Limb (tissue), 2 donors: ENCODE results near the gene ZSWIM2.
"Not testable (repeated sequence)": the region's sequence is repeated elsewhere in the genome, so short reads cannot be mapped to it uniquely, and the experiment has no call there.

Experiments
- DNase-seq, 2 donors: peaks; one replicate each; pipeline ENCODE4 v3.0.0-alpha.2; 2016; ENCODE audit errors: extremely low spot score in 2 of 2

The ZSWIM2 gene

DNA sequence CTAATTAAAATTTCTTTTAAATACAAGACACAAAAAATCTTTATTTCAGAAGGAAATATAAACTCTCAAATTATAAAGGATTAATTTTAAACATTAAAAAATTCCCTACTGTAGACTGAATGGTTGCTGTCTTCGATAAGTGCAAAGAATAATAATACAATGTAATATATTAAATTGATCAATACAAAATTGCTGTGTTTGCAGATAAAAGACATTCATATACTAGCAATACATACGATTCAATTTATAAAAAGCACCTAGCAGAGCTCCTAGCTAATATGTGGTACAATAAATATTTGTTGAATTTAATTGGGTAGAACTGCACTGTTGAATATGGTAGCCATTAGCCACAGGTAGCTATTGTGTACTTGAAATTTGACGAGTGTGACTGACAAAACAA, 6.6 kb downstream of the ZSWIM2 start:
- no peak for DNase-seq

DNA sequence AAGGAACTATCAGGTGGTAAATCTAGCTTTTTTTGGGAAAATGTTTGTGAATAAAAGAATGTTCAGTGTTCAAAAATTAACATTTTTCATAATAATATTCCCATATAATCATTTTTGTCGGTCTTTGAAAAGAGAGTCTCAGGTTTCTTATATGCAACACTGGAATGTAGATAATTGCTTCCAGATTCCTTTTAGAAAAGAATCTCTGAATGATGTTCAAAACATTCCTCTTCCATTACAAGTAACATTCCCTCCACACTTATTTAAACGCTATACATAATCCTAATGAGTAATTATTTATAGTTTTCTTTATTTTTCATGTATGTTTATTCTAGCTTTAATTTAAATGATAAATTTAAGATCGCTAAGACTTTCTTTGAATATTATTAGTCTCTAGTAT, 7.0 kb downstream of the ZSWIM2 start:
- DNase-seq, result peak in 1 of 2 donors; percentile 19

DNA sequence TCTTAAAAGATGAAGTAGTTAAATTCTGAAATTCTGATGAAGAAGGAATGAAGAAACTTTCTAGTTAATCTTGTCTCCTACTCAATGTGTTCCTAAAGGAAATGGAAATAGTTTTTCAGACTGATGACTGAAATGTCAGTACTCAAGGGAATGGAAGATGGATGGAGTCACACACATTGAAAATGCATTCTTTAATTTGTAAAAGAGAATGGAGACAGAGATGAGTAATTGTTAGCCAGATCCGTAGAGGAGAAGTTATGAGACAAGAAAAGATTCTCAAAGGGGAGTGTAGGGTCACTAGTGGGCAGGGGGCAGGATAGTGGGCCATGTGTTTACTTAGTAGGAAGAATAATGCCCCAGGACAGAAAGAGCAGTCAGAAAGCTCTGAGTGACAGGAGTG, 13.3 kb downstream of the ZSWIM2 start:
- no peak for DNase-seq

DNA sequence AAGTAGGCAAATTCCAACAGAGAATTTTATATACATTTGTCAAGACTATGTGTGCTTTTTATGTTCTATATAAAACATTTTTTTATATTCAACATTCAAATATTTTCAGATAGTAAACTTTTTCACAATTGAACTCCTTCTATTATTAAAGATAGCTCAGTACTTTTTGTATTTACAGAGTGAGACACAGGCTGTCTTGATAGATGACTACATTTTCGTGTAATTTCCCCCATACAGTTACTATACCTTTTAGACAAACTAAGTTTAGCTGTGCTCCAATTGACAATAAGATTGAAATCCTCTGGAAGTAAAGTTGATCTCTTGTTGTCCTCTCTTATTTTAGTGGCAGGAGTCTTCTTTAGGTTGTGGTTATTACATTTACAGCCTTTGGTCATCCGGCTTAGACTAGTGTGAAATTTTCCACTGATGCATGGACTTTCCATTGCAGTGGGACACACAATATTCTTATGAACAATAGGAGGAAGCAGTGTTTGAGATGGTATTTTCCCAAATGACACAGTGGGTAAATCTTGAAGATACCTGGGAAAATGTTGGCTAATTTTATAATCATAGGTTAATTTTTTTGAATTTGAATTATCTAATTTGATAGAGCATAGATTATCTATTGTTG, 21.0 kb downstream of the ZSWIM2 start:
- DNase-seq, result no peak

DNA sequence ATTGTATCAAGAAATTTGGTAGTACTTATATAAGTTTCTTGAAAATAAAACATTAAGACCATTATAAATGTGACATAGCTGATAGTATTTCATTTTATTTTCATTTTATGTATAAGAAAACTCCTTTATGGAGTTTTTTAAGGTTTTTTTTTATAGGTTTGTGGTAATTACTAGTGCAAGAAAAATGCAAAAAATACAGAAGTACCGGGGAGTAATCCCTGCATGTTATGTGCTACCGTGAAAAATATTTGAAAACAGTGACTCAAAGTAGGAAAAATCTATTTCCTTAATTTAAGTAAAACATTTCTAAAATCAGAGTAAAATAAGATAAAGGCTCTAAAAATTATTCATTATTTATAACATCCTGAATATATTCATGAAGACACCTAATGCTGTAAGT, 21.6 kb downstream of the ZSWIM2 start:
- no peak for DNase-seq

DNA sequence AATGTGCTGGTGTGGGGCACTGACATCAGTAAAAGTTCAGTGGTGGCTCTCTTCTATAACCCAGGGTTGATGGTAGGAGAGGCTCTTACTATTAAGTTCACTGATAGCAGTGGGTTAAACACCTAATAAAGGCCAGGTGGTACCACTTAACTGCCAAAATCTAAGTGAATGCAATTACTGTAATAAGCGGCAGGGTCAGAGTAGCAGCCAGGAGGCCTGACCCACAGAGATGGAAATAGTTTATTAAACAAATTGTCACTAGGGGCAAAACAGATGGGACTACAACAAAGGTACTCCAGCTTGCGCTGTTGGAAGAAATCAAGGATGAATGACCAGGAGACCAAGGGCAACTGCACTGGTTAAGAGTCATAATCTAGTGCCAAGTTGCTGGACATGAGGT, 26.6 kb downstream of the ZSWIM2 start:
- DNase-seq, result no peak

DNA sequence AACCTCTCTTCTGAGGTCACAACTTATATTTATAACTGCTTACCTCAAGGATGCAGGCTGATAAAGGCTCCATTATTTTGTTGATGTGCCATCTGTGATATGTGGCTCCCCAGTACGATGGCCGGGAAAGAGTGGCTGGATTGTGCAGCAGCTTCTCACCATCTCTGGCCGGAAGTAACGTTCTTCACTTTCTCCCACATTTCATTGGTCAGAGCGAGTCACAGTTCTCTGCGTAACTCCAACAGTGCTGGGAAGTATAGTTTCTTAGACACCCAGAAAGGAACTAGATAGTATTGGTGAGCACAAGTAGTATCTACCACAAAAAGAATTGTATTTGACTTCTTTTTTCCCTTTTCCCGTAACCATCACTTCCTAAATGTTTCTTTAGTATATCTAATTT, 28.7 kb downstream of the ZSWIM2 start:
- no peak for DNase-seq

DNA sequence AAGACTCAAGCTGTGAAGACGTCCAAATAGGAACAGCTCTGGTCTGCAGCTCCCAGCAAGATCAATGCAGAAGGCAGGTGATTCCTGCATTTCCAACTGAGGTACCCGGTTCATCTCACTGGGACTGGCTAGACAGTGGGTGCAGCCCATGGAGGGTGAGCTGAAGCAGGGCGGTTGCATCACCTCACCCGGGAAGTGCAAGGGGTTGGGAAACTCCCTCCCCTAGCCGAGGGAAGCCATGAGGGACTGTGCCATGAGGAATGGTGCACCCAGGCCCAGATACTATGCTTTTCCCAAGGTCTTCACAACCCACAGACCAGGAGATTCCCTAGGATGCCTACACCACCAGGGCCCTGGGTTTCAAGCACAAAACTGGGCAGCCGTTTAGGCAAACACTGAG, 37.2 kb downstream of the ZSWIM2 start:
- not testable (repeated sequence) for DNase-seq

DNA sequence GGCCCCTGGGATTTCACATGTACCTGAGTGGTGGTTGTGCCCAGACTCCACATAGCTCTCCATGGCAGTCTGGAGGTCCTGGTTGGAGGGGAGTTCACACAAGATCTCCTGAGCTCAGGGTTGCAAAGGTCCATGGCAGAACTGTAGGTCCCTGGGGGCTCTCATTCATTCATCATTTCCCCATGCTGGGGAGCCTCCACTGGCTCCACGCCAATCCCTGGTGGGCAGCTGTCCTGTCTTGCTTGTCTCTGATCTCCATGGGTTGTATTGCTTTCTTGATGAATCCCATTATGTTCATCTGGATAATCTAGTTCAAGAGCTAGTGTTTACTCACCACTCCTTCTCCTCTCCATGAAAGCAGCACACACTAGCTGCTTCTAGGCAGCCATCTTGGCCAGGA, 42.4 kb downstream of the ZSWIM2 start:
- no peak for DNase-seq

DNA sequence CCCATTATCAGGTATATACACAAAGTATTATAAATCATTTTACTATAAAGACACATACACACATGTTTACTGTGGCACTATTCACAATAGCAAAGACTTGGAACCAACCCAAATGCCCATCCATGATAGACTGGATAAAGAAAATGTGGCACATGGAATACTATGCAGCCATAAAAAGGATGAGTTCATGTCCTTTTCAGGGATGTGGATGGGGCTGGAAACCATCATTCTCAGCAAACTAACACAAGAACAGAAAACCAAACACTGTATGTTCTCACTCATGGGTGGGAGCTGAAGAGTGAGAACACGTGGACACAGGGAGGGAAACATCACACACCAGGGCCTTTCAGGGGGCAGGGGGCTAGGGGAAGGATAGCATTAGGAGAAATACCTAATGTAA, 50.4 kb downstream of the ZSWIM2 start:
- DNase-seq, result not testable (repeated sequence)

DNA sequence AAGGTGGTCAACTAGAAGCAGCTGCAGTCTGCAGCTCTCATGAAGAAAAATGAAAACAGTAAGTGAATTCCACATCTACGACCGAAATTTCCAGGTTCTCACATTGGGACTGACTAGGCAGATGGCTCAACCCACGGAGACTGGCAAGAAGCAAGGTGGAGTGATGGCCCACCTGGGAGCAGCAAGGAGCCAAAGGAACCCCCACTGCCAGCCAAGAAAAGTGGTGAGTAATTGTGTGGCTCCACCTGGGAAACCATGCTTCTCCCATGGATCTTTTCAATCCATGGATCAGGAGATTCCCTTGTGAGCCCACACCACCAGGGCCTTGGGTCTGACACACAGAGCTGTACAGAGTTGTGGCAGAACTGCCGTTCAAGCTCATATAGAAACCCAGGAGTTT, 64.0 kb downstream of the ZSWIM2 start:
- no peak for DNase-seq

DNA sequence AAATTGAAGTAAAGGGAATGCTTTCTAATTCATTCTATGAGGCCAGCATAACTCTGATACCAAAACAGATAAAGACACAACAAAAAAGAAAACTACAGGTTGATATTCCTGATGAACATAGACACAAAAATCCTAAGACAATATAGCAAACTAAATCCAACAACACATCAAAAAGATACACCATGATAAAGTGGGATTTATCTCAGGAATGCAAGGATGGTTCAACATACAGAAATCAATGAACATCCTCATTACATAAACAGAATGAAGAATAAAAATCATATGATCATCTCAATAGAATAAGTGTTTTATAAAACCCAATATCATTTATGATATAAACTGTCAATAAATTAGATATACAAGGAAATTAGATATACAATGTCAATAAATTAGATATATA, 65.7 kb downstream of the ZSWIM2 start:
- DNase-seq, result no peak

DNA sequence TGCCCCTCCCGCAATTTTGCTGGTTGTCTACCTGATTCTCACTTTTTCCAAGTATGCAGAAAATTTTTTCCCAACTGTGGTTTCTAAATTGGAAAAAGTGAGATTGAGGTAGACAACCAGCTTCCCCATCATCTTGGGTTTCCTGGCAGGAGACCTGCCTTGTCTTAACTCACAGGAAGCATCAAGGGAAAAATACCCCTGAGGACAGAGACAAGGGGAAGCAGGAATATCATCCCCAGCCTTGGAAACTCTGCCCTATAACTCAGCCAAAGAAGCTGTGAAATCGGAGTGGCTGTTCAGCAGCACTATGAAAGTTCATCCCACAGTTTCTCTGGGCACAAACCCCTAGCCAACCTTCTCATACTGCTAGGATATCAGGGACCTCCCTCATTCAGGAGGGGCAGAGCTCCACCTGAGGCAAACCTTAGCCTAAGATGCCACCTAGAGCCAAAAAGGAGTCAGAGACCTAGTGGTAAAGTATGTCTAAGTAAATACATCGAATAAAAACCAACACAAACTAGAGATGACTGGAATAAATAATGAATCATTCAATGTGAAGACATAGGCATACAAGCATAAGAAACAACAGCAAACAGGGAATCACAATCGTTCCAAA, 68.2 kb downstream of the ZSWIM2 start:
- no peak for DNase-seq
